SW480 (cell line): ENCODE data around the gene KRT38.

Experiments
- DNase-seq: peaks from one replicate; pipeline ENCODE4 v3.0.0-alpha.2; 2016; ENCODE audit warnings: low spot score

The KRT38 gene

DNA sequence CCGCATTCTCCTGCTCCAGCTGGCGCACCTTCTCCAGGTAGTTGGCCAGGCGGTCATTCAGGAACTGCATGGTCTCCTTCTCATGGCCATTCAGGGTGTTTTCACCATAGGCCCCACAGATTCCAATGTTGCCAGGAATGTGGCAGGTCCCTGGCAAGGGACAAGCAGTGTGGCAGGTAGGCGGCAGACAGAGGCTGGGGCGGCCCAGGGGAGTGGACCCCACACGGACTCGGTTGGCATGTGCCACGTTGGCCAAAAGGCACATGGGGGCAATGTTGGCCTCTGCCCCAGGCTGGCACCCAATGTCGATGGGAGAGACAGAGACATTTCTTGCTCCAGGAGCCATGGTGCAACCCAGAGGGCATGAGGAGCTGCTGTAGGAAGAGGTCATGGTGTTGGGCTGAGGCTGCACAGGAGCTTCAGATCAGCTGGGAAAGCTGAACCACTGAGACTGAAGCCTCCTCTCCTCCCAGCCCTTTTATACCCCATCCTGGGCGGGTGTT is at the start of gene KRT38:
KRT38 (minus strand) TSS at position 453 of the 503 bp plus-strand sequence; CDS start at position 391, 62 bp downstream.
- DNase-seq, result no peak

DNA sequence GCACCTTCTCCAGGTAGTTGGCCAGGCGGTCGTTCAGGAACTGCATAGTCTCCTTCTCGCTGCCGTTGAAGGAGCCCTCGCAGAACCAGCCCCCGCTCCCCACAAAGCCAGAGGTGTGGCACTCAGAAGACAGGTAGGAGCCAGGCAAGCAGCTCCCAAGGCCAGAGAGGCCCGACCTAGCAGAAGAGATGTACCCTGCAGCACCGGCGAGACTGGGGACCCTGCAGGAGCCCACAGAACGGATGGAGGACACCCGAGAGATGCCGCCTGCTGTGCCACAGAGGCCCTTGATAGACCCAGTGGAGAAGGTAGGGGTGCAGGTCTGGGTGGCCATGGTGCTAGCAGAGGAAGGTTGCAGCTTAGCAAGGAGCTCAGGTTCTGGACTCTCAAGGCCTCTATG is 48.7 kb upstream of the KRT38 start, which contains the start of gene KRT36:
KRT36 (minus strand) TSS at position 380 of the 400 bp plus-strand sequence; CDS start at position 334, 46 bp downstream.
- DNase-seq, result no peak

DNA sequence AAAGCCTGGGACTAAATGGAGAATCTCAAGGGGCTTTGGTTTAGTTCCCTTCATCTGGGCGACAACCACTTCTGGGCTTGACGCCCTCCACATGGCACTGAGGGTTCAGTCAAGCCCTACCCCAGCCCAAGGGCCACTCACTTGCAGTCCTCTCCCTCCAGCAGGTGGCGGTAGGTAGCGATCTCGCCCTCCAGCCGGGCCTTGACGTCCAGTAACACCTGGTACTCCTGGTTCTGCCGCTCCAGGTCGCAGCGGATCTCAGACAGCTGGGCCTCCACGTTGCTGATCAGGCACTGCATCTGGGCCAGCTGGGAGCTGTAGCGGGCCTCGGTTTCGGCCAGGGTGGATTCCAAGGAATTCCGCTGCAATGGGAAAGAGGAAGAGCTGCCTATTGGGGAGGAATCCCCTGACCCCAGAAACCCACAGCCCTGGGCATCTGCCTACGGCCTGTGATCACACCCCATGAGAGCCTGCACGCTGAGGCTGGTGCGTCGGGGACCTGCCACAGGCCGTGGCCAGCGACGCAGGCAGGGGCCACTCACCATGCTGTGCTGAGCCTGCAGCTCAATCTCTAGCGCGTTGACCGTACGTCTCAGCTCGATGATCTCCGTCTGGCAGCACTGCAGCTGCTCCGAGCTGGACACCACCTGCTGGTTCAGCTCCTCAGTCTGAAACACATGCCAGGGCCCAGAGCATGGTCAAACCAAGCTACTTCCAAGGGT is 46.2 kb upstream of the KRT38 start:
- DNase-seq, result no peak

DNA sequence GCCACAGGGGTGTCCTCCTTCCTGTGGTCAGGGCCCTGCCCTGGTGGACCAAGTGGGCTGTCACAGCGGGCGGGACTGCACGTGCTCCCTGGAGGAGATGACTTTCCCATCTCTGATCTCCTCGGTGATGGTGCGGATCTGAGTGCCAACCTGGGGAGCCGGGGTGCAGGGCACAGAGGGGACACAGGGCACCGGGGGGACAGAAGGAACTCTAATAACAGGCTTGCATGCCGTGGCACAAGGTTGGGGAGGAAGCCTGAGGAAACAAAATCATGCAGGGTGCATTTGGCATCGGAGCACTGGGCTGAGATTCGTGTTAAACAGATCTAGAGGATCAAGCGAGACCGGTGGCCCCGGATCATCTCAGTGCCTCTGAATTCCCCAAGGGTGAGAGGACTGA is 45.5 kb upstream of the KRT38 start:
- no peak for DNase-seq

DNA sequence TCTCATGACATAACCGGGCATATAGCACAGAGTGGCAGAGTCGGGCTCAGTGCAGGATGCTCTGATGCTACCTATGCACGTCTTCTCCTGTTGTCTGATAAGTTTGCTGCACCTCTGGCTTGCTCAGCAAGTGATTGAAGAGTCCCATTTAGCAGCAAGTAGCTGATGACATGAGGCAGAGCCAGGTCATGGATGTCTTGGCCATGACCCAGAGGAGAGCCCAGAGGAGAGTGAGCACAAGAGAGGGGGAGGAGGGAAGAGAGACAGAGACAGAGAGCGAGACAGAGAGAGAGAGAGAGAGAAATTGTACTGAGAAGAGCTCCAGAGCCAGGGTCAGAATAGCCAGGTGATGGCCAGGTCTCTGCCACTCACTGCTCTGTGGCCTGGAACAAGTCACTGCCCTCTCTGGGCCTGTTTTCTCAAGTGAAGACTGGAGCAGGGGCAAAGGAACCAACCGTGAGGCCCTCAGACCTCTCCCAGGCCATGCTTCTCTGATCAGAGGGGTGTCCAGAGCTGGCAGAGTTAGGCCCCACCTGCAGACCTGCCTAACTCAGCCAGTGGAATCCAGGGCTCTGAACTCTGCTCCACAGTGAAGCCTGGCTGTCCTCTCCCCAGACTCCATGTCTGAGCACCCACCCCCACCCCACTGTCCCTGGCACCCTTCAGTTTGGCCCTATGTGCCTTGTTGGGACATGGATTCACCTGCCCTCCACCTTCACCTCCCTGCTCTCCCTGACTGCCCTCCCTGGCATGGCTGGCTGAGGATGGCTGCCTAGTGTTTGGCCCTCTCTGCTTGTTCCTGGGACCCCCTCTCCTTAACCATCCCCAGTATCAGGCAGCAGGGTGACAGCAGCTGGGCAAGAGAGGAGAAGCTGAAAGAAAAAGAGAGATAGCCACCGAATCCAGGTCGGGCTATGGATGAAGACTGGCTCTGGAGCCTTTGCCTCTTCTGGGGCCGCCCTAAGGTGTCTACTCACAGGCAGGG is 44.4 kb upstream of the KRT38 start:
- DNase-seq, result no peak

DNA sequence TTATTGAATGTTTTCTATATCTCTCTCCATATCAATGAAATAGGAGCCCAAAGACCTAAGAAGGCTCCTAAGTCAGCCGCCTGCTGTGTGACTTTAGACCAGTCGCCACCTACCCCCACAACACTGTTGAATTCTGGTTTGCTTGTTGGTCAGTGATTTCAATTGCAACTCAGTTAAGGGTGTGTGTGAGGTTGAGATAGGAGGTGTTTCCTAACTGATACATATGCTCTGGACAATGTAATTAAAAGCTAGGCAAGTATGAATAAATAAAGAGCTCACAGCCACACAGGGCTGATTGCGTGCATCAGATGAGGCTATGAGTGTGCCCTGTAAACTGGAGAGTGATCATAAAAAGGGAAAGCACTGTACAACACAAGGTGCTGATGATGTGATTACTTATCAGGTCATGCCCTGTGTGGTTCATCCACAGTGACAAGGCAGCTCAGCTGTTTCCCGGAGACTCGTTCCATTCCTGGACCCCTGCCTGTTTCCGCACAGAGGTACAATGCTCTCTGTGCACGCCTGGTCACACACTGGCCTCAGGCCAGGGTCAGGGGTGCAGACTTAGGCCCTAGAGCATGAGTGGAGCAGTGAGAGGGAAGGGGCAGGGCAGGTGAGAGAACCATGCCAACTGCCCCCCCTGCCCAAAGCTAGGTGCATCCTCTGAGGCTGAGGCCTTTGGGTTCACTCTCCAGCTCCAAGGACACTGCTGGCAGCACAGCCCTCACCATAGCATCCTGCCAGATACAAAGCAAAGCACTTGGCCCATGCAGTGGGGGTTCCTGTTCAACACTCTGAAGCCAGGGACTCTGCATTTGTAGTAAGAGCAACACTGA is 43.4 kb upstream of the KRT38 start:
- no peak for DNase-seq

DNA sequence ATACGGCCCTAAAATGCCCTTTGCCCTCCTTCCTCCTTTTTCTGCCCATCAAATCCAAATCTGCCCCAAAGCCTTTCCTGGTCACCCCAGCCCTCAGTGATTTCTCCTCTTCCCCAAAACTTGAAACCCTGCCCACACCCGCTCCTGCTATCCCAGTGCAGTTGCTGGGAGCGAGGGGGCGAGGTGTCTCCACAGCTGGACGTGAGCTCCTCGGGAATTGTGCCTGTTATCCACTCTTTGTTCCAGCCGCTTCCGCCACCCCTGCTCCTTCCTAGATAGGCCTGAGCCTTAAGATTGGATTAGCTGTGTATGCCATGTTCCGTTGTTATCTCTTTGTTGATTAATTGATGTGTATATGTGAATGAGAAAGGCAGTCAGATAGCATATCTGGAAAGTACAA is 42.7 kb upstream of the KRT38 start:
- no peak for DNase-seq

DNA sequence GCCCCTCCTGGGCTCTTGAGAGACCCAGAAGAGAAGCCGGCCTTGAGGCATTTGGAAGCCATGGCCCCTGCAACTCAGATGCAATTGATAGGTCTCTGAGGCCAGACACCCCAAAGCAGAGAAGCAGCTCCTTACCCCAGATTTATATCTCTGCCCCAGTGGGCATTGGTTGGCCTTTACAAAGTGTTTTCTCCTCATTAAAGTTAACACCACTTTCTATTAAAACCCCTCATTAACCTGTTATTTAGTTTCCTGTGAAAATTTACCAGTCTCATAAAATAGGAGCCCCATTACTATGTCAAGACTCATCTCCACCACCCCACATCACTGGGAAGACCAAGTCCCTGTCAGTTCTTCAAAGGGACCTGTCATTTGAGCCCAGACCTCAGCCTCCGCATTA is 40.3 kb upstream of the KRT38 start, which contains the start of gene KRT35:
KRT35 (minus strand) TSS at position 116 of the 400 bp plus-strand sequence; CDS start at position 62, 54 bp downstream.
- no peak for DNase-seq

DNA sequence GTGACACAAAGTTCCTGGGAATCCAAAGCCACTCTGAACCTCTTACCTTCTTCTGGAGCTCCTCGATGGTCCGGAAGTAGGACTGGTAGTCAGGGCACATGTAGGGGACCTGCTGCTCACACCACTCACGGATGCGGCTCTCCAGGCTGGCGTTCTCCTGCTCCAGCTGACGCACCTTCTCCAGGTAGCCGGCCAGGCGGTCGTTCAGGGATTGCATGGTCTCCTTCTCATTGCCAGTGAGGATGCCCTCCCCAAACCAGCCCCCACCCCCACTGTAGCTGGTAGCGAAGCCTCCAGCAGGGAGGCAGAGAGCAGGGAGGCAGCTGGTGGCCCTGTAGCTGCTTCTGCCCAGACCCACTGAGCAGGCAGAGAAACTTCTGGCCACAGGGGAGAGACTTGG is 39.8 kb upstream of the KRT38 start:
- DNase-seq, result no peak

DNA sequence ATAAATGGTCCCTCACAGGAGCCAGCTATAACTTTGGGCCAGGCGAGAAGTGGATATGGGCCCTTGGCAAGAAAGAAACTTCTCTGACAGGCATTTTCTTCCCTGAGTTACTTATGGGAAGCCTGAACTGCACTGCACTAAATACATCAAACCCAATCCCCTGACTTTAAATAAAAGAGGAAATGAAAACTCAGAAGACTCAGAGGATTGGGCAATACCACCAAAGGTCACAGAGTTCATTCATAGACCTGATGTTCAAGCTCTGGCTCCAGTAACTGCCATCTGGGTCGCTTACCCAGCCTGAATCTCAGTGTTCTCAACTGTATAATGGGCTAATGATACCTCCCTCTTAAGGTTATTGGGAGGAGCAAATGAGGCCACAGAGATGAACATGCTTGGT is 39.4 kb upstream of the KRT38 start:
- DNase-seq, result no peak

DNA sequence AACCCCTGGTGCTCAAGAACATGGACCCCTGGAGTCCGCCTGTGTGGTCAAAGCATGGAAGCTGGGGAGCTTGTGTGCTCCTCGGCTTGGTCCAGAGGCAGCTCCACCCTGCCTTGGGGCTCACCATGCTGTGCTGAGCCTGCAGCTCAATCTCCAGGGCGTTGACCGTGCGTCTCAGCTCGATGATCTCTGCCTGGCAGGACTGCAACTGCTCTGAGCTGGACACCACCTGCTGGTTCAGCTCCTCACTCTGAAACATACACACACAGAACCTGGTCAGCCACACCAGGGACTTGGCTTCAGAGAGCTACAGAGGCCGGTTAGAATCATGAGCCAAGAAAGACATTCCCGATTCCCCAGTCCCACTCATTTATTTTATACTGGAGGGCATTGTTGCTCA is 37.5 kb upstream of the KRT38 start:
- no peak for DNase-seq

DNA sequence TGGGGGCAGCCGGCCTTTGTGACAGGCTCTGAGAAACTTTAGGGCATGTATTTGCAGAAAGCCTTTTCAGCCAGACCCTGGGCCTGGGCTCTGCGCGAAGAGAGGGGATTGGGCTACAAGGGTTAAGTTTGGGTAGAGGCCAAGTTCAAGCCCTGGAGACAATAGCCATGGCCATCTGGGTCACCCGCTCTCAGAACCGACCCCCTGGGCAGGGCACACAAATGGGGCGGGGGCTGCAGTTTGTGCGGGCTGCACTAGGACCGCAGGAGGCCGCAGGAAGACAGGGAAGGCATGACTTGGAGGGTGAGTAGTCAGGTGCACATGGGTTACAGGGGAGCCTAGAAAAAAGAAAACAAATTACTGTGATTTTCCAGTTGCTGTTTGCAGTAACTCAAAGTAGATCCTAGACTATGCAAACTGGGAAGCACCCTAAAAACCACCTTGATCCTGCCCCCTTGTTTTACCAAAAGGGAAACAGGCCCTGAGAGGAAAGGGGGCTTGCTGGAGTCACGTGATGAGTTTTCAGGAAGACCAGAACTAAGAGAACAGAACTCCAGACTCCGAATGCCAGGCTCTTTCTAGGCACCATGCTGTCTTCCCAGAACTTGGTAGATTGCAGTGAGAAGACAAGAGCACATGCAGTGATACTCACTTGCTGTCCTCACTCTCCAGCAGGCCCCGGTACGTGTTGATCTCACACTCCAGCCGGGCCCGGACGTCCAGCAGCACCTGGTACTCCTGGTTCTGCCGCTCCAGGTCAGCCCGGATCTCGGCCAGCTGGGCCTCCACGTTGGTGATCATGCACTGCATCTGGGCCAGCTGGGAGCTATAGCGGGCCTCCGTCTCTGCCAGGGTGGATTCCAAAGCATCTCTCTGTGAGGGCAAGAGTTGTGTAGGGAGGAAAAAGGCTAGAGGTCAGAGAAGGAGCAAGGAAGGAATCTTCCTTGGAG is 36.4 kb upstream of the KRT38 start:
- DNase-seq, result no peak

DNA sequence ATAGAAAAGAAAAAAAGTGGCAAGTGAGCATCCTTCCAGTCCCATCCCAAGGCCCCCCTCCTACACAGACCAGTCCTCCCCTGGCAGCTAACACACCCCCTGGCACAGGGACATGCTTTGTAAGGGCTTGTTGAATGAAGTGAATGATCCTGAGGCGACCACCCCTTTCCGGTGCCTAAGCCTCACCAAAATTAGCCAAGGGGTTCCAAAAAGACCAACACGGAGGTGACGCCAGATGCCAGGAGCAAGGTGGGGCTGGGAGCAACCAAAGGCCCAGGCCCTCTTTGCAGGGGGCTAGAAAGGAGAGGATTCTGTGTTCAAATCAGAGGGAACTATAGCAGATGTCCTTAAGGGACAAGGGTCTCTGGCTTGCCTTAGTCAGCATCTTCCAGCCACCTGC is 34.6 kb upstream of the KRT38 start:
- no peak for DNase-seq

DNA sequence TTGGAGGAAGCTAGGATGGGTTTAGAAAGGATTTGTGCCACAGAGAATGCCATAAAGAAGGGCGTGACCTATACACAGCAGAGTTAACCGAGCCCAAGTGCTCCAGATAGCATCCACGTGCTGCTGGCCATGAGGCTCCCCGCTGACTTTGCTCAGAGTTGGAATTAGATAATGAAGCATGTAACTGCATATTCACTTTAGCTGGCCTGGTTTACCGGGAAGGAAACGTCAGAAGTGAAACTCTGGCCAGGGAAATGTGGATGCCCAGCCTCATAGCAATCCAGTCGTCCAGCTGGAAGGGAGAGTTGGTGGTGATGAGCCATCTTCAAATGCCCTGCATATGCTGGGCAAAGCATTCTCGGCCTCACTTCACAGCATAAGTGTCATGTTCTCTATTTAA is 34.1 kb upstream of the KRT38 start:
- DNase-seq, result no peak

DNA sequence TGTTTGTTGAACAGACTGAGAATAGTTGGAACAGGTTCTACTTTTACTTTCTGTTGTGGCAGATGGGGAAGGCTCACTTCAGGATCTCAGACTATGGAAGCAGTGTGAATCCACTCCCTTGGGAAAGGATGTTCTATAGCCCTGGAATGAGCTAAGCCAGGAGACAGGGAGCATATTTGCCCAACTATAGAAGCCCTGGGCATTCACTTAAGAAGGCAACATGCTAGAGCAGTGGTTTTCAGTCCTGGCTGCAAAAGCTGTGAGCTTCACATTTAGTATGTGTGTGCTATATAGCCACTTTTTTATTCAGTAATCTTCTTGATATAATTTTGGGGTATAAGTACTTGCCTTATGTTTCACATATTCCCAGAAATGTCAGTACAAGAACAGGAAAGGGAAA is 27.6 kb upstream of the KRT38 start:
- DNase-seq, result no peak

DNA sequence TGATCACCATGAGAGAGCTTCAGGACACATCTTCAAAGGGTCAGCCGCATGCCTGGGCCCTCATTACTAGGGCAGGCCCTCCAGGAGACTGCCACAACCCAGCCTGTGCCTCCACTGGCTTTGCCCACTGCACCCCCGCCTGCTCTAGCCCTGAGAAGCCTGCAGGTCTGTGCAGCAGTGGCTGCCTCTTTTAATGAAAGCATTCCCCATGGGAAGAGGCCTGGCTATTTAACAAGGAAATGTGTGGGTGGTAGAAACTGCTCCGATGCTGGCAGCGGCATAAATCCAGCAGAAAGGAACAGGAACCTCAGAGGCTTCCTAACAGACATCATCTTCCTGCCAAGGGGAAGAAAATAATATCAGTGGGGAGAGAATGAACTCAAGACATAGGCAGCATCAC is 26.8 kb upstream of the KRT38 start:
- DNase-seq, result no peak

DNA sequence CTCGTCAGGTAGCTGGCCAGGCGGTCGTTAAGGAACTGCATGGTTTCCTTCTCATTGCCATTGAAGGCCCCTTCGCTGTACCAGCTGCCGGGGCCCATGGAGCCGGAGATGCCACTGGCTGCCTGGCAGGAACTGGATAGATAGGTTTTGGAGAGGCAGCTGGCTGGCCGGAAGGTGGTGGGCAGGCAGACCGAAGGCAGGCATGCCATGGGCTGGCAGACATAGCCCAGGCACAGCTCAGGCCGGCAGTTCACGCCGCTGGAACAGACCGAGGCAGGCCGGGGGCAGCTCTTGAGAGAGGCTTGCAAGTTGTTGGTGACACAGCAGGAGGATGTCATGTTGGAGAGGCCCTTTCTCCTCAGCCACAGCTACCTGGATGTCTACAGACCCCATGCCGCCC is 26.2 kb upstream of the KRT38 start, which contains the start of gene KRT32:
KRT32 (minus strand) TSS at position 399 of the 400 bp plus-strand sequence; CDS start at position 338, 61 bp downstream.
- DNase-seq, result no peak

DNA sequence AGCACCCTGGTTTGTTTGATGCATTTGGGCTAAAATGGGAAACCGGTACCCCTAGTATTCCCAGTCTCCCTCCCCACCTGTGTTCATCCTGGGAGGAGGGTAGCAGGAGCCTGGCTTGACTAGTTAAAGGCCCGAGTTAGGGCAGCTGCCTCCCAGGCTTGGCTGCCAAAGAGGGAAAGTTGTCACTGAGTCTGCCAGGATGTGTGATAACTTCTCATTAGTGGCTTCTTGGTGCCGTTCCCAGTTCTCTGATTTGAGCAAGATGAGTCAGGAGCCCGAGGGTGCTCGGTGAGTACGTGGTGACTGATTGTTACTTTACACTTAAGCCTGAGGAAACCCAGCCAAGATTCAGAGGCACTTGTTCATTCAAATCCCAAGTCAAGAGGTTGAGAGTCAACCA is 23.9 kb upstream of the KRT38 start:
- no peak for DNase-seq

DNA sequence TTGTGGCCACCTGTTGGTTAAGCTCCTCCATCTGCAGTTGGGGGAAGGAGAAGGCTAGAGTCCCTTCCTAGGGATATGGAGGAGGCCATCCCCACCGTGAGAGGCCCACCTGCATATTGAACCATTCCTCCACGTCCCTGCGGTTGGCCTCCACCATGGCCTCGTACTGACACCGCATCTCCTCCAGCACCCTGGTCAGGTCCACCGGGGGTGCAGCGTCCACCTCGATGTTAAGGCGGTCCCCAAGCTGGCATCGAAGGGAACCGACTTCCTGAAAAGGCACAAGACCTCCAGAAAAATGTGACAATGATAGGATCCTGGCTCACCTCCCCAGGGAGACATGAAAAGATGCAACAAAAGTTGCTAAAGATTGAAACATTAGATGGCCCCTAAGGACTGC is 23.4 kb upstream of the KRT38 start:
- DNase-seq, result no peak

DNA sequence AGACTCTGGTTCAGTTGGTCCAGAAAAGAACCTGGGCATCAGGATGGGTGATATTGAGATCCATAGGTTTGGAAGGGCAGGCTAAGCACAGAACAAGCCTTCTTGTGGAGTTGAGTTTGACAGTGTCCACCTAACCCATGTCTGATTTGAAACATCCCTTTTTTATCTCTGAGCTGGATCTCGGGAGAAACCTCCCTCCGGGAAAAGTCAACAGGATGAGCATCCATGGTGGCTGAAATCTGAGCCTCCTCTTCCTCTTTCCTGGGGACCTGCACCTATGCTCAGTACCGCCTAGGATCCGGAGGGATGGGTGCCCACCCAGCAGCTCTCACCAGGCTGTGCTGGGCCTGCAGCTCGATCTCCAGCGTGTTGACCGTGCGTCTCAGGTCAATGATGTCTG is 23.0 kb upstream of the KRT38 start:
- DNase-seq, result no peak

DNA sequence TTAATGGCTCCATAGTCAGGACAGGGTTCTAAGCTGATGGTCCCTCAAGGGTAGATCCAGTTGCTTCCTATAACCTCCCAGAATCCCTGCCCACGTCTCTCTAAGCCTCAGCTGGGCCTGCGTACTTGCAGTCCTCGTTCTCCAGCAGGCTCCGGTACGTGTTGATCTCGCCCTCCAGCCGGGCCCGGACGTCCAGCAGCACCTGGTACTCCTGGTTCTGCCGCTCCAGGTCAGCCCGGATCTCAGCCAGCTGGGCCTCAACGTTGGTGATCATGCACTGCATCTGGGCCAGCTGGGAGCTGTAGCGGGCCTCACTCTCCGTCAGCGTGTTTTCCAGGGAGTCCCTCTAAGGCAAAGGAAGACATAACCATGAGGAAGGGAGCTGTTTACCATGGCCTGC is 21.9 kb upstream of the KRT38 start:
- no peak for DNase-seq
